Epithelial cell of proximal tubule (primary cell): ENCODE data around the gene FLNB. TPM values are rescaled to one million over a fixed set of nuclear protein-coding genes. Genes with fewer than 3 reads are reported as not detected.

Experiments used
- DNase-seq: peaks from one replicate; pipeline ENCODE4 v3.0.0-alpha.2; 2011; ENCODE audit warnings: low read depth
- H3K4me3 ChIP-seq: 2 replicates; pipeline ENCODE4 v1.5.1; 2011; ENCODE audit warnings: low read depth, mild to moderate bottlenecking, low read length
- CTCF ChIP-seq: conservative IDR thresholded peaks from 2 replicates; pipeline ENCODE4 v1.5.1; 2012; ENCODE audit warnings: low read depth, mild to moderate bottlenecking, low read length
- total RNA-seq: library from RNA; depleted of rRNA; stranded (reverse); fragments of >200 nt; gene quantifications from 2 replicates; pipeline ENCODE4 v1.2.3, GENCODE V29; 2015

Gene FLNB
- total RNA-seq, 1 donor from 2014 or later, result 223 TPM

DNA sequence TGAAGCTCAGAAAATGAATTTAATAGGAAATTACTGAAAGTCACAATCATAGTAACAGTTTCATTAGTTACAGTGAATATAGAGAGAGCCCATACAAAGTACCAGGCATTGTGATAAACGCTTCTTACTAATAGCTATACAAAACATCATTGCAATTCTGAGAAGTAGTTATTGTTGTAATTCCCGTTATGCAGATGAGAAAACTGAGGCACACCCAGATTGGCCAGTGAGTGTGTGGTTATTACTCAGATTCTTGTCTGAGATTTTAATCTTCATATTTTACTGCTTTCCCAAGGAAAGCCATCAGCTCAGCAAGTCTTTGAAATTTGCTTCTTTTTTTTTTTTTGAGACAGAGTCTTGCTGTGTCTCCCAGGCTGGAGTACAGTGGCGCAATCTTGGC, 14.3 kb downstream of the FLNB start:
- DNase-seq, result no peak
- TF ChIP-seq CTCF, result no peak
- H3K4me3 ChIP-seq, result no peak overlapping the region

DNA sequence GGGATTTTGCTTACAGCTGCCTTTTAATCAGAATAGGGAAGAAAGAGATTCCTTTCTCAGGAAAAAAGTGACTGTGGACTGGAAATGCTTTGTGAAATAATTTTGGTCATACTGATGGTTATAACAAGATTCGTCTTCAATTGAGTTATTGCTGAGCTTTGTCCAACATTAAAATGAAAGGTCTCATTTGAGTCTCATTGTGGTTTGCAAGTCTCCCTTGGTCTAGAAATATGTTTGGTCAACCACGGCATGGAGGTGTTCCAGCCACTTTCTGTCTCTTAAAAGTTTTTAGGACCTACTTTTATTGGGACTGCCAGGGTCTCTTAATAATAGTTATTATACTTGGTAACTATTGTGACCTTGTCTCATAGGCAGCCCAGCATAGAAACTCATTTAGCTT, 15.3 kb downstream of the FLNB start:
- H3K4me3 ChIP-seq, result no peak overlapping the region
- DNase-seq, result no peak
- no peak for TF ChIP-seq CTCF

DNA sequence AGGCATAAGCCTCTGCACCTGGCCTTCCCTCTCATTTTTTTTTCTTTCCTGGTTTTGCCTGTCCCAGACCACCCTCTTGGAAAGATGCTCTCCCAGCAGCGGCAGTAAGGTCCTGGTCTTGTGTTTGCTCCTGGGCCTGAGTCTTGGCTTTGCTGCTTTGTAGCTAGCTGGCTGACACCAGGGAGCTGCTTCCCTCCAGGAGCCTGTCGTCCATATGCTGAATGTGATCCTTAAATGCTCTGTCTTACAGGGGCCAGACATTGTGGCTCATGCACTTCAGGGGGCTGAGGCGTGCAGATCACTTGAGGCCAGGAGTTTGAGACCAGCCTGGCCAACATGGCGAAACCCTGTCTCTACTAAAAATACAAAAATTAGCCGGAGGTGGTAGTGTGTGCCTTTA, 17.2 kb downstream of the FLNB start:
- DNase-seq, result no peak
- TF ChIP-seq CTCF, result no peak
- H3K4me3 ChIP-seq, result no peak overlapping the region

GRCh38 chr3:58025837-58026569, 17.8 kb downstream of the FLNB start:
- DNase-seq, result no peak
- H3K4me3 ChIP-seq, result no peak overlapping the region

DNA sequence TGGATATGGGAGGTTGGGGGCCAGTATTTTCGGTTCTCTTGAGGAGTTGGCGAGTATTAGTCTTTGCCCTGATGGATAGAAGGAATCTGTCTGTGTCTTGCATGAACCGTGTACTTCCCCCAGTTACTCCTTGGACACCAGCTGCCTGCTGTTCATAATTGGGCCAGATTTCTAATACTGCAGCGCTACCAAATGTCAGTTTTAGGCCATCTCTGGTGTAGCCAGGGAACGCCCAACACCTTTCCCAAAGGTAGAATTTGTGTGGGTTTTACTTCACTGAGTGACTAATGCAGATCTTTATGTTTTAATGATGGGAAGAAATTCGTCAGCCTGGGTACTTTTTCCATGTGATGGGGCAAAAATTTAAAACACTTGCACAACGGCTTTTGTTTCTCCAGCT, 18.4 kb downstream of the FLNB start:
- TF ChIP-seq CTCF, result no peak
- H3K4me3 ChIP-seq, result no peak overlapping the region
- no peak for DNase-seq

More at GRCh38 chr3:58025837-58026569, 17.8 kb downstream of the FLNB start:
- no peak for TF ChIP-seq CTCF

- no peak for TF ChIP-seq CTCF
- no peak for DNase-seq
- no peak overlapping the region for H3K4me3 ChIP-seq
Measured at GRCh38 chr3:58027704-58028317, 19.6 kb downstream of the FLNB start.

GRCh38 chr3:58028902-58029301, 20.7 kb downstream of the FLNB start:
- TF ChIP-seq CTCF, result no peak
- no peak for DNase-seq
- no peak overlapping the region for H3K4me3 ChIP-seq
